ENCODE data around the gene MDC1. TPM values are rescaled to one million over a fixed set of nuclear protein-coding genes. Genes with fewer than 3 reads are reported as not detected.
A peak's percentile ranks its signal among the peaks of the same experiment; 100 is the strongest.

Gene MDC1
- total and polyA plus RNA-seq, 2 donors from 2014 or later: 9.5 to 47.9 TPM

DNA sequence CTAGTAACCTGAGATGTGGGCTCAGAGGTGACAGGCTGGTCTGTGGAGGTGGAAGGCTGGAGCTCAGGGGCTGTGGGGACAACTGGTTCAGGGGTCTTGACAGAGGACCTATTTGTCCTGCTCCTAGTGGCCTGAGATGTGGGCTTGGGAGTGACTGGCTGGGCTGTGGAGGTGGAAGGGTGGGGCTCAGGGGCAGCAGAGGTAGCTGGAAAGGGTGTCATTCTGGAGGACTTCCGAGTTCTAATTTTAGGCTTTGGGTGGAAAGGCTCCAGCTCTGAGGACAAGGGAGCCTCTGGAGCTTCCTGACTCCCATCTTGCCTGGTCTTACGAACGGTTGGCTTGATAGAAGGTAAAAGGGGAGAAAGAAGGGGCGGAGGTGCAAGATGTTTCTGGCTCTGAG lies 11.5 kb downstream of the MDC1 start:
- no peak for FAIRE-seq
- no peak overlapping the region for H3K9ac ChIP-seq (ENCODE audit: low read length in 3 of 3)
- H3K36me3 ChIP-seq (ENCODE audit: control insufficient read depth in 2 of 3, insufficient read depth in 3 of 3, low read length in 3 of 3): peaks cover 0 to 13% (median 0%) of the 10 kb centered on the region in 3 donors

DNA sequence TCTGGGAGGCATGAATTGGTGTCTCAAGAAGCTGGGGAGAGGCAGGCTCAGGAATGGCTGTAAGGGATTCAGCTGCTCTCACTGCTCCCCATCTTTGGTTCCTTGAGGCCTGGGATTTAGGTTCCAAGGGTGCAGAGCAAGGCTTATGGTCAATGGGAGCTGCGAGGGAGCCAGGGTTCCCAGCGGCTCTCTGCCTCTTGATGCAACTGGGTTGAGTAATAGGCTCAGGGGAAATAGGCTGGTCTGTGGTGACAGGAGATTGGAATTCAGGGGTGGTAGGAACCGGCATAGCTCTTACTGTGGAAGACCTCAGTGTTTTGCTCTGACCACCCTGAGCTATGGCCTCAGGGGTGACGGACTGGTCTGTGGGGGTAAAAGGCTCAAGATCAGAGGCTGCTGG lies 13.3 kb downstream of the MDC1 start:
- H3K9ac ChIP-seq (ENCODE audit: low read length in 3 of 3): no peak overlapping the region
- DNase-seq (peak in 1 of 5 donors; percentile 10), FAIRE-seq (no peak)
- TF ChIP-seq, protein P1, sequence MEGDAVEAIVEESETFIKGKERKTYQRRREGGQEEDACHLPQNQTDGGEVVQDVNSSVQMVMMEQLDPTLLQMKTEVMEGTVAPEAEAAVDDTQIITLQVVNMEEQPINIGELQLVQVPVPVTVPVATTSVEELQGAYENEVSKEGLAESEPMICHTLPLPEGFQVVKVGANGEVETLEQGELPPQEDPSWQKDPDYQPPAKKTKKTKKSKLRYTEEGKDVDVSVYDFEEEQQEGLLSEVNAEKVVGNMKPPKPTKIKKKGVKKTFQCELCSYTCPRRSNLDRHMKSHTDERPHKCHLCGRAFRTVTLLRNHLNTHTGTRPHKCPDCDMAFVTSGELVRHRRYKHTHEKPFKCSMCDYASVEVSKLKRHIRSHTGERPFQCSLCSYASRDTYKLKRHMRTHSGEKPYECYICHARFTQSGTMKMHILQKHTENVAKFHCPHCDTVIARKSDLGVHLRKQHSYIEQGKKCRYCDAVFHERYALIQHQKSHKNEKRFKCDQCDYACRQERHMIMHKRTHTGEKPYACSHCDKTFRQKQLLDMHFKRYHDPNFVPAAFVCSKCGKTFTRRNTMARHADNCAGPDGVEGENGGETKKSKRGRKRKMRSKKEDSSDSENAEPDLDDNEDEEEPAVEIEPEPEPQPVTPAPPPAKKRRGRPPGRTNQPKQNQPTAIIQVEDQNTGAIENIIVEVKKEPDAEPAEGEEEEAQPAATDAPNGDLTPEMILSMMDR (IDR thresholded peaks at IDR 0.05; ENCODE audit: borderline replicate concordance, extremely low read depth, insufficient read depth): no peak
- H3K27me3 ChIP-seq (ENCODE audit: control insufficient read depth, insufficient read depth, low read length): no peaks in the 10 kb centered on the region
- no peak overlapping the region for H3K27ac ChIP-seq (ENCODE audit: low read depth in 2 of 2, low read length in 2 of 2)
- H3K9me3 ChIP-seq (ENCODE audit: control insufficient read depth in 2 of 3, insufficient read depth in 1 of 3, low read length in 3 of 3): no peaks in the 10 kb centered on the region
- peaks cover 0 to 6% (median 0%) of the 10 kb centered on the region in 3 donors for H3K36me3 ChIP-seq (ENCODE audit: control insufficient read depth in 2 of 3, insufficient read depth in 3 of 3, low read length in 3 of 3)
- intact Hi-C loops (cut with DNase I): no loop called here
- no peak overlapping the region for H3K4me3 ChIP-seq (ENCODE audit: low read length in 3 of 3)
- H3K4me1 ChIP-seq (ENCODE audit: control insufficient read depth in 2 of 3, insufficient read depth in 2 of 3, low read depth in 1 of 3, low read length in 3 of 3): peaks cover 0 to 7% (median 3%) of the 10 kb centered on the region in 3 donors

More for the DNA sequence above, 11.5 kb downstream of the MDC1 start:
- DNase-seq: peak in 1 of 5 donors; percentile 20
- H3K27ac ChIP-seq (ENCODE audit: low read depth in 2 of 2, low read length in 2 of 2): no peak overlapping the region
- intact Hi-C loops (cut with DNase I): no loop called here
- no peak overlapping the region for H3K4me3 ChIP-seq (ENCODE audit: low read length in 3 of 3)
- H3K27me3 ChIP-seq (ENCODE audit: control insufficient read depth, insufficient read depth, low read length): no peaks in the 10 kb centered on the region
- peaks cover 0 to 18% (median 7%) of the 10 kb centered on the region in 3 donors for H3K4me1 ChIP-seq (ENCODE audit: control insufficient read depth in 2 of 3, insufficient read depth in 2 of 3, low read depth in 1 of 3, low read length in 3 of 3)
- TF ChIP-seq, protein P1 (IDR thresholded peaks at IDR 0.05; ENCODE audit: borderline replicate concordance, extremely low read depth, insufficient read depth): no peak
- H3K9me3 ChIP-seq (ENCODE audit: control insufficient read depth in 2 of 3, insufficient read depth in 1 of 3, low read length in 3 of 3): no peaks in the 10 kb centered on the region

DNA sequence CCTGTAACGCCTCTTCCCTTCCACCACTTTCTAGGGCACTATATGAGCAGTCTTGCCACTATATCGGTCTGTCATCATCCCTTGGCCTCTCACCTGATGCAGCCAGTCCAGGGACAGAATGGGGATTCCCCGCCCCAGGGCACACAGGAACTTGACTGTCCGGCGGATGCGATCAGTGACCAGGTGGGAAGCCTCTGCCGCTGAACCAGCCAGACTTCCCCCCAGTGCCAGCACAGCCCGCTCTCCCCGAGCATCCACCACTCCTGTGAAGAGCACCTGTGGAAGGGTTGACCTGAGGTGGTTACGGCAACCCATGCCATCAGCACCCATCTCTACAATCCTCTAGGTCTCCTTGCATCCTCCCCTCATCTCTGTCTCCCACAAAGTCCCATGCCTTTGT lies 14.1 kb downstream of the MDC1 start:
- Histone ChIP-seq H3K9ac (ENCODE audit: low read length in 3 of 3) (no peak overlapping the region), H3K4me1 (ENCODE audit: control insufficient read depth in 2 of 3, insufficient read depth in 2 of 3, low read depth in 1 of 3, low read length in 3 of 3) (peaks cover 0 to 6% (median 3%) of the 10 kb centered on the region in 3 donors), H3K36me3 (ENCODE audit: control insufficient read depth in 2 of 3, insufficient read depth in 3 of 3, low read length in 3 of 3) (peaks cover 0 to 6% (median 0%) of the 10 kb centered on the region in 3 donors), H3K9me3 (ENCODE audit: control insufficient read depth in 2 of 3, insufficient read depth in 1 of 3, low read length in 3 of 3) (no peaks in the 10 kb centered on the region), H3K27ac (ENCODE audit: low read depth in 2 of 2, low read length in 2 of 2) (no peak overlapping the region), H3K4me3 (ENCODE audit: low read length in 3 of 3) (no peak overlapping the region), H3K27me3 (ENCODE audit: control insufficient read depth, insufficient read depth, low read length) (no peaks in the 10 kb centered on the region)
- peak in 1 of 5 donors; percentile 59 for DNase-seq
- TF ChIP-seq, protein P1 (IDR thresholded peaks at IDR 0.05; ENCODE audit: borderline replicate concordance, extremely low read depth, insufficient read depth): no peak
- no peak for FAIRE-seq
- intact Hi-C loops (cut with DNase I): no loop called here

DNA sequence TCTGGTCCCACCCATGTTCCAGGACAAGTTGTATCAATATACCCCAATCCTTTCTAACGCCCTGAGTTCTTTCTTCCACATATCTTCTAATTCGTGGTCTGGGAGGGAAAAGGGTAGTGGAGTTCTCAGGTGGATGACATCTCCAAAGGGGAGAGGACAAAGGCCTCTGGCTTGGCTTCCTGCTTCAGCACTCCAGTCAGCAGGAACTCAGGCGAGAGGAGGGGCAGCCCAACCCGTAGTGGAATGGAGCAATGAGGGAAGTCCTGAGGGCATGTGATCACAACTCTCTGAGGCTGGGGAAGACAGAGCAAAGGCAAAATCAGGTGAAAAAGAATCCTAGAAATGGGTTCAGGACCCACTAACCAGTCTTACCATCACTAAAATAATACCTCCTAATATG lies 16.7 kb downstream of the MDC1 start:
- TF ChIP-seq, protein P1 (IDR thresholded peaks at IDR 0.05; ENCODE audit: borderline replicate concordance, extremely low read depth, insufficient read depth): no peak
- Histone ChIP-seq H3K9ac (ENCODE audit: low read length in 3 of 3) (no peak overlapping the region), H3K4me1 (ENCODE audit: control insufficient read depth in 2 of 3, insufficient read depth in 2 of 3, low read depth in 1 of 3, low read length in 3 of 3) (no peaks in the 10 kb centered on the region), H3K4me3 (ENCODE audit: low read length in 3 of 3) (no peak overlapping the region), H3K36me3 (ENCODE audit: control insufficient read depth in 2 of 3, insufficient read depth in 3 of 3, low read length in 3 of 3) (peaks cover 0 to 6% (median 0%) of the 10 kb centered on the region in 3 donors), H3K27me3 (ENCODE audit: control insufficient read depth, insufficient read depth, low read length) (no peaks in the 10 kb centered on the region), H3K27ac (ENCODE audit: low read depth in 2 of 2, low read length in 2 of 2) (peak overlapping the region in 1 of 2 donors; percentile 17), H3K9me3 (ENCODE audit: control insufficient read depth in 2 of 3, insufficient read depth in 1 of 3, low read length in 3 of 3) (no peaks in the 10 kb centered on the region)
- FAIRE-seq (no peak), DNase-seq (peak in 2 of 5 donors; percentile 29 to 61)
- intact Hi-C loops (cut with DNase I): no loop called here

All from kidney (tissue), 14 donors.